Measurements from ENCODE around the gene FYN. TPM values are rescaled to one million over a fixed set of nuclear protein-coding genes. Genes with fewer than 3 reads are reported as not detected.
A peak's percentile ranks its signal among the peaks of the same experiment; 100 is the strongest.

Gene FYN
- total RNA-seq, 4 donors from 2014 or later = 37.8 to 65.8 (median 53.8) TPM

GRCh38 chr6:111711984-111712752 lies 161.1 kb downstream of the FYN start:
- TF ChIP-seq POLR2AphosphoS5 (IDR thresholded peaks at IDR 0.05) = peak in 1 of 2 donors; percentile 9
- TF ChIP-seq CTCF (IDR thresholded peaks at IDR 0.05) = no peak
- Histone ChIP-seq H3K27me3 (no peaks in the 10 kb centered on the region), H3K4me1 (peaks cover 28 to 32% (median 30%) of the 10 kb centered on the region in 4 donors), H3K4me3 (no peak overlapping the region), H3K27ac (replicated peaks in 1 of 4) (peak overlapping the region in 2 of 4 donors; percentile 18 to 25), H3K9me3 (no peaks in the 10 kb centered on the region), H3K36me3 (peaks cover 0 to 26% (median 5%) of the 10 kb centered on the region in 4 donors)
- DNase-seq (ENCODE audit: extremely low spot score) = no peak
- 76% methylated on average over 13 of the region's 13 CpGs for WGBS
- intact Hi-C loops (cut with DNase I) = loop anchor here (2.0 to 10.0 kb wide), 2 partner anchors 163 to 331 kb away; partner anchors contain the start of gene FYN

- Histone ChIP-seq H3K36me3 (peaks cover 0 to 32% (median 5%) of the 10 kb centered on the region in 4 donors), H3K4me3 (no peak overlapping the region), H3K27me3 (no peaks in the 10 kb centered on the region), H3K27ac (replicated peaks in 1 of 4) (peak overlapping the region; percentile 4 to 42 (median 22)), H3K4me1 (peaks cover 28 to 32% (median 32%) of the 10 kb centered on the region in 4 donors), H3K9me3 (no peaks in the 10 kb centered on the region)
- 74% methylated on average over 7 of the region's 7 CpGs for WGBS
- TF ChIP-seq EP300 (IDR thresholded peaks at IDR 0.05) (no peak), POLR2AphosphoS5 (IDR thresholded peaks at IDR 0.05) (peak in 1 of 2 donors; percentile 5), POLR2A (IDR thresholded peaks at IDR 0.05; ENCODE audit: low read depth) (no peak)
- intact Hi-C loops (cut with DNase I) = loop anchor here (2.0 to 10.0 kb wide), 2 partner anchors 163 to 331 kb away; partner anchors contain the start of gene FYN
- no peak for DNase-seq (ENCODE audit: extremely low spot score)
These were observed 161.8 kb downstream of the FYN start for GRCh38 chr6:111711476-111711875.

GRCh38 chr6:111710911-111711310 lies 162.3 kb downstream of the FYN start:
- TF ChIP-seq EP300 (IDR thresholded peaks at IDR 0.05) (no peak), POLR2AphosphoS5 (IDR thresholded peaks at IDR 0.05) (no peak), POLR2A (IDR thresholded peaks at IDR 0.05; ENCODE audit: low read depth) (no peak), CTCF (IDR thresholded peaks at IDR 0.05) (no peak)
- DNase-seq (ENCODE audit: extremely low spot score) = no peak
- Histone ChIP-seq H3K4me1 (peaks cover 28 to 32% (median 32%) of the 10 kb centered on the region in 4 donors), H3K9me3 (no peaks in the 10 kb centered on the region), H3K36me3 (peaks cover 0 to 35% (median 5%) of the 10 kb centered on the region in 4 donors), H3K27ac (replicated peaks in 1 of 4) (peak overlapping the region; percentile 4 to 42 (median 22)), H3K27me3 (no peaks in the 10 kb centered on the region), H3K4me3 (no peak overlapping the region)
- 84% methylated on average over 4 of the region's 4 CpGs for WGBS
- intact Hi-C loops (cut with DNase I) = loop anchor here (2.0 to 10.0 kb wide), 2 partner anchors 164 to 332 kb away; partner anchors contain the start of gene FYN

- Histone ChIP-seq H3K27me3 (no peaks in the 10 kb centered on the region), H3K4me1 (peaks cover 28 to 32% (median 32%) of the 10 kb centered on the region in 4 donors), H3K4me3 (no peak overlapping the region), H3K27ac (replicated peaks in 1 of 4) (peak overlapping the region; percentile 4 to 42 (median 20)), H3K36me3 (peaks cover 0 to 39% (median 5%) of the 10 kb centered on the region in 4 donors), H3K9me3 (no peaks in the 10 kb centered on the region)
- no peak for DNase-seq (ENCODE audit: extremely low spot score)
- intact Hi-C loops (cut with DNase I) = loop anchor here (2.0 to 10.0 kb wide), 2 partner anchors 164 to 332 kb away; partner anchors contain the start of gene FYN
- TF ChIP-seq POLR2AphosphoS5 (IDR thresholded peaks at IDR 0.05) (no peak), EP300 (IDR thresholded peaks at IDR 0.05) (no peak), CTCF (IDR thresholded peaks at IDR 0.05) (no peak)
- 96% methylated on average over 2 of the region's 2 CpGs for WGBS
These were observed 162.8 kb downstream of the FYN start for GRCh38 chr6:111710439-111710838.

All from esophagus muscularis mucosa (tissue), 4 donors.